IPS-20b (cell line): ENCODE measurements around the gene CACNA1C.

Experiments
- H3K27ac ChIP-seq: one replicate; pipeline ENCODE4 v1.5.1; 2013; ENCODE audit warnings: low read length
- H3K27me3 ChIP-seq: 2 replicates; pipeline ENCODE4 v1.6.1; 2013; ENCODE audit warnings: mild to moderate bottlenecking, low read length, inconsistent platforms; ENCODE audit not compliant: insufficient read depth
- H3K36me3 ChIP-seq: 2 replicates; pipeline ENCODE4 v1.6.1; 2013; ENCODE audit warnings: low read depth, mild to moderate bottlenecking, inconsistent platforms, low read length, moderate library complexity; ENCODE audit not compliant: insufficient read depth
- H3K4me1 ChIP-seq: 2 replicates; pipeline ENCODE4 v1.6.1; 2013; ENCODE audit warnings: mild to moderate bottlenecking, control low read depth, inconsistent platforms, low read length, moderate library complexity; ENCODE audit not compliant: insufficient read depth
- H3K4me3 ChIP-seq: 2 replicates; pipeline ENCODE4 v1.5.1; 2013; ENCODE audit warnings: mild to moderate bottlenecking, low read length, inconsistent platforms
- H3K9ac ChIP-seq: 2 replicates; pipeline ENCODE4 v1.6.1; 2013; ENCODE audit warnings: low read depth, mild to moderate bottlenecking, inconsistent platforms, low read length, moderate library complexity
- H3K9me3 ChIP-seq: 2 replicates; pipeline ENCODE4 v1.6.1; 2013; ENCODE audit warnings: mild to moderate bottlenecking, low read depth, low read length, inconsistent platforms; ENCODE audit not compliant: insufficient read depth

CACNA1C gene

DNA sequence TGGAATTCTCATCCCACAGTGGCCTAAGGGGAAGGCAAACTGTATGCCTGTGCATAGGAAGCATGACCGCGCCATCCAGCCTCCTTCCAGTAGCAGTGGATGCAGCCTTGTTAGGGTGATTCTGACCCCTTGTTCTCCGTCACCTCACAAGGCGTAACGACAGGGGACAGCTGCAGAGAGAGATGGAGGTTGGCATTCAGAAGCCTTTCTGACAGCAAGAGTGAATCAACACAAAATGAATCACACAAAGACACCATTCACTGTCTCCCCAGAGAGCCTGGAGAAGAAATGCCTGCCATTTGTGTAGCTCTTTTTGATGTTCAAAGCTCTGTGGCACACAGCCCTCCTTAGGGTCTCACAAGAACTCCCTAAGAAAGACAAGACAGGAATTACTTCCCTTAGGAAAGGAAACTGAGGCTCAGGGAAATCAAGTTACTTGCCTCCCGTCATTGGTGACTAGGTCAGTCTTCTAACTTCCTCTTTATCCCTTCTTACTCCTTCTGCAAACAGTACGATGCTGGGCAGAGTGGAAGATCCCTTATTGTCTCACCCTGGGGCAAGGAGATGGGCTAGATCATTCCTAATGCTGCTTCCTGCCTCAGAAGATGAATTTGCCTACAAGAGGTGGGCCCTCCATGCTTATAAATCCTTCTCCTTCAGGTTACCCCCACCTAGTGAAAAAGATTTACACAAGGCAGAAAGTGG lies 280.9 kb downstream of the CACNA1C start:
- H3K4me3 ChIP-seq: no peak overlapping the region
- no peaks in the 10 kb centered on the region for H3K4me1 ChIP-seq
- no peak overlapping the region for H3K9ac ChIP-seq
- H3K27ac ChIP-seq: no peak overlapping the region
- no peaks in the 10 kb centered on the region for H3K9me3 ChIP-seq
- no peaks in the 10 kb centered on the region for H3K27me3 ChIP-seq
- H3K36me3 ChIP-seq: no peaks in the 10 kb centered on the region

DNA sequence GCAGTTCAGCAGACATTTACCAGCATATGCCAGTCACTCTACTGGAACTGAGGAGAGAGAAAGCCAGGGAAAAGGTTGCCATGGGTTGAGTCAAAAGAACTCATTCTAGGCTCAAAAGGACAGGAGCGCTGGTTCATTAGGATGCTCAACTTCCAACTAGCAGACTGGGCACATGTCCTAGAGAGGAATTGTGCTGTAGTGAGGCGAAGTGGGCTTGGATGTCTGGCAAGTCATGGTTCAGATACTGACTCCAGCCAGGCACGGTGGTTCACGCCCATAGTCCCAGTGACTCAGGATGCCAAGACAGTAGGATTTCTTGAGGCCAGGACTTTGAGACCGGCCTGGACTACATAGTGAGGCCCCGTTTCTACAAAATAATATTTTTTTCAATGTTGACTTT lies 281.5 kb downstream of the CACNA1C start:
- H3K4me3 ChIP-seq: no peak overlapping the region
- H3K27ac ChIP-seq: no peak overlapping the region
- no peaks in the 10 kb centered on the region for H3K9me3 ChIP-seq
- H3K27me3 ChIP-seq: no peaks in the 10 kb centered on the region
- no peak overlapping the region for H3K9ac ChIP-seq
- no peaks in the 10 kb centered on the region for H3K36me3 ChIP-seq
- no peaks in the 10 kb centered on the region for H3K4me1 ChIP-seq

DNA sequence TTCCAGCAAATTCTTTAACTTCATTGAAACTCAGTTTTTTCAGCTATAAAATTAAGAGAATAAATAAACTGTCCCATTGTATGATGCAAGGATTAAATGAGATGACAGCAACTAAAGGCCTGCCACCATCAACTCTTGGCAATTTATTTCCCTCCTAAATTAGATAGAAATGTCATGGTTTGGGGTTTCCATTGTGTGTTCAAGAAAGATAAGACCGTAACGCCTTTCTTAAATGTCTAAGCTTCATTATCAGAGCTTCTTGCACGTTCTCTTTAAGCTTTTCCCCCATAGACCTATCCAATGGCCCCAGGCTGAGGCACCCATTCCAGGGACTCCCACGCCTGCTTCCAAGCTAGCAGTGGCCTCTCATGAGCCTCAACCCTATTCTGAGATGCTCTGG lies 281.9 kb downstream of the CACNA1C start:
- H3K27me3 ChIP-seq: no peaks in the 10 kb centered on the region
- H3K9me3 ChIP-seq: no peaks in the 10 kb centered on the region
- H3K9ac ChIP-seq: no peak overlapping the region
- no peak overlapping the region for H3K4me3 ChIP-seq
- H3K4me1 ChIP-seq: no peaks in the 10 kb centered on the region
- no peaks in the 10 kb centered on the region for H3K36me3 ChIP-seq
- H3K27ac ChIP-seq: no peak overlapping the region

DNA sequence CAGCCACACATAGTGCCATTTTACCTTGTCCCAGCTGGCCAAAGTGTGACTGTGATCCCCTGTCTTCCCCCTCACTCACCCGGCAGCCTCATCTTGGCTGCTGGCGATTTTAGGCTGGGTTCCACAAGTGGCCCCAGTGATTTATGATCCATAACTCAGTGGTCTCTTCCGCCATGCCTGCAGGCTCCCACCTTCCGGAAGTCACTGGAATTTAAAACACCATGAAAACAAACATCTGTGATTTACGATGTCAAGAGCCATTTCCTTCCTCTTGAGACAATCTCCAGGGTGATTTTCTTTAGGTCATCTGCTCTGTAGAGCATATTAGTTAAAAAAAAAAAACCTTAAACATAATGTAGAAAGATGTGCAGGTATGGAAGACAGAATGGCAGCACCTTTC lies 282.3 kb downstream of the CACNA1C start:
- Histone ChIP-seq H3K9ac (no peak overlapping the region), H3K27ac (no peak overlapping the region), H3K4me3 (no peak overlapping the region), H3K36me3 (no peaks in the 10 kb centered on the region), H3K9me3 (no peaks in the 10 kb centered on the region), H3K27me3 (no peaks in the 10 kb centered on the region), H3K4me1 (no peaks in the 10 kb centered on the region)

DNA sequence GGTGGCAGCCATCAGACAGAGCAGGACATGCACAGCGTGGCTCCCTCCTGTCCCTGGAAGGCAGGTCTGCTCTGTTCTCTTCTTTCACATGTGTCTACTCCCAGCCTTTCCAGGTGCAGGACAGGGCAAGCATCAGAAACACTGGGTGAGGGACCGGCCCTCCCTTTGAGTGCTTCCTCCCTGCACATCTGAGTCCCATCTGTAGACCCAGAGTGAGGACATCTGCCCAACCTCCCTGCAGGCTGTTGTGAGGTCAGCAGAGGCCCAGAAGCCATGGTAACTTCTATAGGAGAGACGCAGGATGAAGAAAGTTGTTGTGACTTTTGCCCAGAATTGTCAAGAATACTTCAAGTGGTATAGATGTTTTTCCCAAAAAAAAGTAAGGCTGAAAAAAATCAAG lies 282.7 kb downstream of the CACNA1C start:
- Histone ChIP-seq H3K27ac (no peak overlapping the region), H3K9me3 (no peaks in the 10 kb centered on the region), H3K9ac (no peak overlapping the region), H3K4me1 (no peaks in the 10 kb centered on the region), H3K4me3 (no peak overlapping the region), H3K36me3 (no peaks in the 10 kb centered on the region), H3K27me3 (no peaks in the 10 kb centered on the region)

DNA sequence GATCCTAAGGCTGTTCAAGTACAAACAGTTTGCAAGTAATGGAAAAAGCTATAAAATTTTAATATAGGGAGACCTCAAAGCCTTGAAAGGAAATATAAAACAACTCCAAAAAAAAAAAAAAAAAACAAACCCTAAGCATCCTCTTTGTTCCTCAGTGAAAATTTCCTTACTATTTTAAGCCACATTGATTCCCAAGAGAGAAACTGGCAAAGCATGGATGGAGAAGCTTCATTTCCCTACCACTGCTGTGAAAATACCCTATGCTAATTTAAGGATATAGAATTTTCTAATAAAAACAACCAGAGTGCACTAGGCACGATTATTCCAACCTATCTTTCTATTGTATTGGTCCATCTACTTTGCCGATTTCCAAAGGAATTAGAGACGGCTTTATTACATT lies 283.1 kb downstream of the CACNA1C start:
- H3K9ac ChIP-seq: no peak overlapping the region

DNA sequence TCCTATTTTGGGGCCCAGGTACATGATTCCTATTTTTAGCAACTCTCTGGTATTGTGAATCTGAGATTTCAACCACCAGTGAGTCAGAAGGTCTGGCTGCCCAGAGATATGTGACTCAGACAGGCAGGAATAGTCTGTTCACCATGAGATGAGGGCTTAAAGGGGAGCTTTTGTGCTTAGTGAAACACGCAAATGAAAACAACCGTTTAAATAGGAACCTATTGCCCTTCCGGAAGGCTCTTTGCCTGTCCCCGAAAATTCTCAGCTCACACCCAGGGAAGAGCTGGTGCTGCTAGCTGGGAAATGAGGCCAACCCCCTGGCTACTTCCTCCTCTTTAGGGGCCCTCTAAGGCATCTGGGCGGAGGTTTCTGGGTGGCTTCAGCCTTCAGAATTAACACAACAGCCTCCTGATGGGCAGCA lies 283.6 kb downstream of the CACNA1C start:
- H3K4me3 ChIP-seq: no peak overlapping the region
- H3K27me3 ChIP-seq: no peaks in the 10 kb centered on the region
- H3K9ac ChIP-seq: no peak overlapping the region
- no peak overlapping the region for H3K27ac ChIP-seq
- H3K9me3 ChIP-seq: no peaks in the 10 kb centered on the region
- no peaks in the 10 kb centered on the region for H3K4me1 ChIP-seq
- no peaks in the 10 kb centered on the region for H3K36me3 ChIP-seq

More for the DNA sequence above, 283.1 kb downstream of the CACNA1C start:
- Histone ChIP-seq H3K27ac (no peak overlapping the region), H3K27me3 (no peaks in the 10 kb centered on the region), H3K36me3 (no peaks in the 10 kb centered on the region), H3K9me3 (no peaks in the 10 kb centered on the region), H3K4me3 (no peak overlapping the region), H3K4me1 (no peaks in the 10 kb centered on the region)

DNA sequence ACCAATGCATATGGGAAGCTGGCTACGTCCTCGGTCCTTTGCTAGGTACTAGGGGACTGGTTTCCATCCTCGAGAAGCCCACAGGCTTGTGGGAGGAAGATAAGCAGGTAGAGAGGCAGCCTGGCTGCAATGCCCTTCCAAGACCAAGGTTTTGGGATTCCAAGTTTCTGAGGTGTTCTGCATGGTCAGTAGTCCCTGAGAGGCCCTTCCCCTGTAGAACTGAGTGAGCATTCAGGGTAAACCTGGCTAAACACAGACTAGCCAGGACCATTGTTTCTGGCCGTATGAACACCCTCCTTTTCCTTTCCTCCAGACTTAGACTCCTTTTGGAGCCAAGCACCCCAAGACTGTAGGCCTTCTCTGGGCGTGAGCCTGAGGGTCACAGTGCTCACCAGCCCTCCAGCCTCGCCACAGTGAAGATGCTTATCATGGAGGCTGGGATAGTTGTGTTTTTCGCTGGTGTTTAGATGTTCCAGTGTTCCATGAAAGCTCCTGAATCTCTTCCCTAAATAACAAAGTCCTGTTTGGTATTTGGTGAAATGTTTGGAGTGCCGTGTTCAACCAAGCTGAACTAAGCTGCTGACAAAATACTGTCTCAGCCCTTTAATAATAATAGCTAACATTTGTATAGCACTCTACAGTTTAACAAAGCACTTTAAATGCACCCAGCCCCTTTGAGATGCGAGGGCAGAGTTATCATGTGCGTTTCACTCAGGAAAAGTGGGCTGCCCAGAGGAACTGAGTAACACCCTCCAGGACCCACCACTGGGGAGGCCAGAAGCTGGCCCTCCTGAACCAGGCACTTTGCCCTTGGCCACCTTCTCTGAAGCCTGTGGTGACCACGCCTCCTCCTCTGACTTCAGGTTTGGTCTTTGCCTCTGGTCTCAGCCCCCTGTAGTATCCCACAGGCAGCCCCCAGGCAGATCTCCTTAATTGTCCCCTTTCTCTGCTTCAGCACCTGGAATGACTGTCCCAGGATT lies 284.5 kb downstream of the CACNA1C start:
- H3K27ac ChIP-seq: no peak overlapping the region
- H3K4me1 ChIP-seq: no peaks in the 10 kb centered on the region
- no peak overlapping the region for H3K9ac ChIP-seq

DNA sequence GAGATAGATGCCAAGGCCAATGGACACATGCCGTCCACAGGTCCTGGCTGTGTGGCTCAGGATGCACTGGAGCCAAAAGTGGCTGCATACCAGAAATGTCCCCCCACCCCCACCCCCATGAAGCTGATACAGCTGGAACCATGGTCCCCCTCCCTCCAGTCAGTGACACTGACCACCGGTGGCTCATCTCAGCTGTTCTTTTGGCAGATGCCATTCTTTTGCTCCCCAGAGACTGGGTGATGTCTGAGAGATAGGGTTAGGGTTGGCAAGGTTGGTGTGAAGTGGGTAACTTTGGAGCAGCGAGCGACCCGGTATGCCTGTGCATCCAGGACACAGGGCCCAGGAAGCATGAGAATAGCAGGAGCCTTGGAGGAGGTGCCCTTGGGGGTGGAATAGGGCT lies 285.6 kb downstream of the CACNA1C start:
- H3K27ac ChIP-seq: no peak overlapping the region
- H3K36me3 ChIP-seq: no peaks in the 10 kb centered on the region
- H3K9me3 ChIP-seq: no peaks in the 10 kb centered on the region
- no peak overlapping the region for H3K4me3 ChIP-seq
- no peak overlapping the region for H3K9ac ChIP-seq
- peaks cover 5% of the 10 kb centered on the region; the same call in 1 of the 2 replicates for H3K4me1 ChIP-seq
- H3K27me3 ChIP-seq: no peaks in the 10 kb centered on the region

More for the DNA sequence above, 284.5 kb downstream of the CACNA1C start:
- Histone ChIP-seq H3K4me3 (no peak overlapping the region), H3K27me3 (no peaks in the 10 kb centered on the region), H3K9me3 (no peaks in the 10 kb centered on the region), H3K36me3 (no peaks in the 10 kb centered on the region)

DNA sequence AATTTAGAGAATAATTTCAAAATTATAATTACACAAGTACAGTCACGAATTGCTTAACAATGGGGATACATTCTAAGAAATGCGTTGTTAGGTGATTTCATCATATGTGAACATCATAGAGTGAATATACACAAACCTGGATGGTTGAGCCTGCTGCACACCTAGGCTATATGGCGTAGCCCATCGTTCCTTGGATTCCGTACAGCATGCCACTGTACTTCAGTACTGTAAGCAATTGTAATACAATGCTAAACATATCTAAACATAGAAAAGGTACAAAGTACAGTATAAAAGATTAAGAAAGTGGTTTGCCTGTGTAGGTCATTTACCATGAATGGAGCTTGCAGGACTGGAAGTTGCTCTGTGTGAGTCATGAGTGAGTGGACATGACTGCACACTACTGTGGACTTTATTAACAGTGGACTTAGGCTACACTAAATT lies 286.2 kb downstream of the CACNA1C start:
- Histone ChIP-seq H3K36me3 (no peaks in the 10 kb centered on the region), H3K4me1 (peaks cover 11% of the 10 kb centered on the region), H3K4me3 (no peak overlapping the region), H3K9me3 (no peaks in the 10 kb centered on the region), H3K27me3 (no peaks in the 10 kb centered on the region), H3K9ac (no peak overlapping the region), H3K27ac (no peak overlapping the region)

DNA sequence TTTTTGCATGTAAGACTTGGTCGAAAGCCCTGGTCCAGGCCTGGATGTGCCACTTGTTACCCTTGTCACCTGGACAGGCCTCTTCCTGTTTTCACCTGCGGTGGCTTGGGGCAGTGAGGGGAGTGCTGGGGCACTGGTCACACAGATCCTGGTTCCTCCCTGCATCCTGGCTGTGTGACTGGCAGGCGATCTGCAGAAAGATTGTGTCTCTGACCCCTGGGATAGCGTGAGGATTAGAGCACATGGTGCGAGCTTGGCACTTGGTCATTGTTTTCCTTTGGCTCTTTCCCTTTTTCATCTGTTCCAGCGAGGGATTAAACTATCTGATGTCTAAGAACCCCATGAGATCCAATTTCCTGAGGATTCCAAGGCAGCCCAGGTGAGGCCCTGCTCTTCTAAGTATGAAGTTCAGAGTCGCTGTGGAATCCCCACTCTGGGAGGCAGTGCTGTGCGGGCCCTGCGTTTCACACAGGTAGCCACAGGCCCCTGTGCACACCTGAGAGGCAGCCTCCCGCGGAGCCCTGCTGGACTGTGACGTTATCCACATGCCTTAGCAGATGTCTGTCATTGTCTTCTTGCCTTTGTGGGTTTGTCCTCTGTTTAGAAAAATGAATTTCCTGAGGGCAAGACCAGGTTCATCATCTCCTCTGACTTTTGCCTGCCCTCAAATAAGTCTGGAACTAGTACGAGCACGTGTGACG lies 288.4 kb downstream of the CACNA1C start:
- peaks cover 22% of the 10 kb centered on the region for H3K4me1 ChIP-seq
- H3K36me3 ChIP-seq: no peaks in the 10 kb centered on the region
- no peak overlapping the region for H3K4me3 ChIP-seq

More for the DNA sequence above, 288.4 kb downstream of the CACNA1C start:
- Histone ChIP-seq H3K9ac (no peak overlapping the region), H3K27ac (no peak overlapping the region), H3K9me3 (no peaks in the 10 kb centered on the region), H3K27me3 (no peaks in the 10 kb centered on the region)
